GM12878 (cell line): ENCODE measurements around the gene M1AP. TPM values are rescaled to one million over a fixed set of nuclear protein-coding genes. Genes with fewer than 3 reads are reported as not detected.
A peak's percentile ranks its signal among the peaks of the same experiment; 100 is the strongest.

Source experiments
- ATAC-seq: fragments of 200-7000 bp; cut with Tn5 transposase; 3 replicates; pipeline ENCODE4 v1.9.1; 2020; ENCODE audit warnings: mild to moderate bottlenecking, moderate library complexity
- BruUV-seq: library from RNA; stranded (reverse); fragments of 400-500 nt; replicated peaks from 2 replicates; lab custom pipeline; 2021; lab: Mats Ljungman, UMichigan
- CTCF ChIA-PET: fragments of 300-600 bp; sonication (Branson Sonifier 250); formaldehyde crosslinking; extraction: SDS; loops from one replicate; lab custom pipeline; 2021; ENCODE audit warnings: inconsistent platforms; lab: Yijun Ruan, JAX
- POLR2A ChIA-PET: fragments of 350-600 bp; formaldehyde crosslinking; extraction: SDS; loops from one replicate; lab custom pipeline; 2021; ENCODE audit warnings: inconsistent platforms; lab: Charles Lee
- RAD21 ChIA-PET: fragments of 300-600 bp; sonication (Branson Sonifier 250); formaldehyde crosslinking; loops from one replicate; lab custom pipeline; 2023; ENCODE audit warnings: antibody characterized with exemption; ENCODE audit not compliant: unreplicated experiment; lab: Charles Lee
- SMC1A ChIA-PET: fragments of 300-600 bp; sonication (Branson Sonifier 250); formaldehyde crosslinking; loops from one replicate; lab custom pipeline; 2023; ENCODE audit not compliant: unreplicated experiment, uncharacterized antibody; lab: Charles Lee
- DNase-seq: peaks from one replicate; pipeline ENCODE4 v3.0.0-alpha.2; 2011; ENCODE audit warnings: low read depth, low spot score
- FAIRE-seq: peaks from 3 replicates; lab custom pipeline; 2011; peaks lifted over from hg19 to GRCh38; lab: Jason Lieb, UNC
- H2AFZ ChIP-seq: 2 replicates; pipeline ENCODE4 v1.6.0; 2011; ENCODE audit warnings: low read depth, low read length, control low read depth; ENCODE audit not compliant: control insufficient read depth
- H3K27ac ChIP-seq: 2 replicates; pipeline ENCODE4 v1.5.1; 2011; ENCODE audit warnings: control low read depth; ENCODE audit not compliant: control insufficient read depth, insufficient read depth
- H3K27me3 ChIP-seq, 2 experiments: replicated peaks in 1 of 2; 2 replicates each; pipeline versions ENCODE4 v1.6.0 to v1.6.1; 2011; ENCODE audit warnings: low read length in 1 of 2; ENCODE audit not compliant: control insufficient read depth in 2 of 2, insufficient read depth in 2 of 2
- H3K36me3 ChIP-seq, 2 experiments: 2 replicates each; pipeline ENCODE4 v1.5.1; 2011; ENCODE audit warnings: low read length in 1 of 2; ENCODE audit not compliant: control insufficient read depth in 2 of 2, insufficient read depth in 2 of 2
- H3K4me1 ChIP-seq: 2 replicates; pipeline ENCODE4 v1.6.1; 2011; ENCODE audit warnings: mild to moderate bottlenecking, low read length, moderate library complexity, mixed read lengths; ENCODE audit not compliant: control insufficient read depth, insufficient read depth
- H3K4me2 ChIP-seq: 2 replicates; pipeline ENCODE4 v1.6.0; 2011; ENCODE audit warnings: control low read depth; ENCODE audit not compliant: control insufficient read depth, insufficient read depth
- H3K4me3 ChIP-seq: fragments of 200-600 bp; sonication (generic); 2 replicates; pipeline ENCODE4 v1.5.1; 2016
- H3K79me2 ChIP-seq: 2 replicates; pipeline ENCODE4 v1.6.0; 2011; ENCODE audit warnings: low read length; ENCODE audit not compliant: control insufficient read depth, insufficient read depth
- H3K9ac ChIP-seq: 2 replicates; pipeline ENCODE4 v1.8.0; 2011; ENCODE audit warnings: low read length, control low read depth, mixed read lengths; ENCODE audit not compliant: control insufficient read depth, insufficient read depth
- H3K9me3 ChIP-seq: replicated peaks from 3 replicates; pipeline ENCODE4 v1.5.1; 2011; ENCODE audit warnings: mild to moderate bottlenecking, low read length; ENCODE audit not compliant: control insufficient read depth, insufficient read depth
- H4K20me1 ChIP-seq: 2 replicates; pipeline ENCODE4 v1.6.0; 2011; ENCODE audit not compliant: control insufficient read depth, insufficient read depth
- BHLHE40 ChIP-seq, 2 experiments: fragments of 450-650 bp in 1 of 2; IDR thresholded peaks; 2 replicates each; pipeline ENCODE4 v1.6.1; 2011 to 2017; ENCODE audit warnings: low read depth in 2 of 2, borderline replicate concordance in 1 of 2, improper control_type of control experiment in 1 of 2, low read length in 1 of 2, mild to moderate bottlenecking in 1 of 2
- CBX5 ChIP-seq: sonication (generic); IDR thresholded peaks from 2 replicates; pipeline ENCODE4 v1.6.1; 2016; ENCODE audit warnings: low read depth, moderate library complexity, mild to moderate bottlenecking, inconsistent platforms
- FOXK2 ChIP-seq: fragments of 450-650 bp; IDR thresholded peaks from 2 replicates; pipeline ENCODE4 v1.6.1; 2017; ENCODE audit warnings: mild to moderate bottlenecking, moderate library complexity
- FOXM1 ChIP-seq: IDR thresholded peaks from 2 replicates; pipeline ENCODE4 v1.6.1; 2012; ENCODE audit warnings: low read depth, mild to moderate bottlenecking, inconsistent platforms, low read length, moderate library complexity
- IRF4 ChIP-seq: IDR thresholded peaks from 2 replicates; pipeline ENCODE4 v1.6.1; 2011; ENCODE audit warnings: low read depth, low read length
- PAX5 ChIP-seq: IDR thresholded peaks from 2 replicates; pipeline ENCODE4 v1.6.1; 2011; ENCODE audit warnings: low read depth, low read length, borderline replicate concordance
- POLR2AphosphoS2 ChIP-seq: IDR thresholded peaks from 2 replicates; pipeline ENCODE4 v1.6.1; 2011; ENCODE audit warnings: low read depth, mild to moderate bottlenecking, low read length, improper control_type of control experiment, moderate library complexity
- POU2F2 ChIP-seq: IDR thresholded peaks from 3 replicates; pipeline ENCODE4 v1.6.1; 2011; ENCODE audit warnings: low read depth, mild to moderate bottlenecking, low read length, borderline replicate concordance
- RAD21 ChIP-seq: IDR thresholded peaks from 2 replicates; pipeline ENCODE4 v1.6.1; 2011; ENCODE audit warnings: mild to moderate bottlenecking, low read depth, low read length, moderate library complexity; ENCODE audit not compliant: insufficient read depth
- SMC3 ChIP-seq: IDR thresholded peaks from 2 replicates; pipeline ENCODE4 v1.6.1; 2011; ENCODE audit warnings: low read length, improper control_type of control experiment, borderline replicate concordance
- YY1 ChIP-seq: IDR thresholded peaks from 2 replicates; pipeline ENCODE4 v1.6.1; 2011; ENCODE audit warnings: low read depth, mild to moderate bottlenecking, low read length
- ZNF24 ChIP-seq: fragments of 450-650 bp; IDR thresholded peaks from 2 replicates; pipeline ENCODE4 v1.6.1; 2017; ENCODE audit warnings: antibody characterized with exemption, mild to moderate bottlenecking
- WGBS: methylation state at CpG from one replicate; pipeline ENCODE4 v1.1.6; 2016; ENCODE audit warnings: low lambda C conversion rate; ENCODE audit not compliant: insufficient replicate concordance, insufficient coverage; ENCODE audit errors: missing lambda C conversion rate; 5-methylcytosine and 5-hydroxymethylcytosine counted together
- in situ Hi-C: fragments of 300-500 bp; cut with MboI; formaldehyde crosslinking; loops from 9 replicates; pipeline ENCODE4 v1.14.3; 2018; ENCODE audit warnings: mixed read lengths
- intact Hi-C: fragments of 100-400 bp; cut with micrococcal nuclease; formaldehyde crosslinking; loops from one replicate; pipeline ENCODE4 v1.14.2; 2022; ENCODE audit not compliant: unreplicated experiment
- polyA plus RNA-seq, 11 experiments: library from polyadenylated mRNA; depleted of rRNA in 4 of 11; unstranded in 6 of 11; stranded (reverse) in 5 of 11; fragments of >200 nt; fragmentation: Nextera tagmentation in 4 of 11; fragmentation: Illumina TruSeq in 1 of 11; extraction: Ambion mirVana in 4 of 11; extraction: Trizol in 1 of 11; gene quantifications; 1 replicate in 1 of 11; 2 replicates in 10 of 11; pipeline versions ENCODE4 v1.2.1 to v1.2.3, GENCODE V29; 2011 to 2016; ENCODE audit warnings: inconsistent platforms in 2 of 11, missing spikeins in 2 of 11, low read depth in 1 of 11
- total RNA-seq, 4 experiments: library from RNA; depleted of rRNA in 3 of 4; stranded (reverse); fragments of >200 nt in 3 of 4; fragmentation: Illumina TruSeq in 1 of 4; extraction: Trizol in 1 of 4; gene quantifications; 2 replicates each; pipeline versions ENCODE4 v1.2.1 to v1.2.3, GENCODE V29; 2013 to 2021
- TF ChIP-seq, protein P1 (sequence below): fragments of 450-650 bp; IDR thresholded peaks from 2 replicates; pipeline ENCODE4 v1.6.1; 2017; ENCODE audit warnings: low read depth, mild to moderate bottlenecking, moderate library complexity

Gene M1AP
- total and polyA plus RNA-seq, 10 of the 15 experiments (the other 5 are each of a cell fraction or from before 2014, with no cell fraction given): 0.04 to 0.32 (median 0.16) TPM; not detected in 4

DNA sequence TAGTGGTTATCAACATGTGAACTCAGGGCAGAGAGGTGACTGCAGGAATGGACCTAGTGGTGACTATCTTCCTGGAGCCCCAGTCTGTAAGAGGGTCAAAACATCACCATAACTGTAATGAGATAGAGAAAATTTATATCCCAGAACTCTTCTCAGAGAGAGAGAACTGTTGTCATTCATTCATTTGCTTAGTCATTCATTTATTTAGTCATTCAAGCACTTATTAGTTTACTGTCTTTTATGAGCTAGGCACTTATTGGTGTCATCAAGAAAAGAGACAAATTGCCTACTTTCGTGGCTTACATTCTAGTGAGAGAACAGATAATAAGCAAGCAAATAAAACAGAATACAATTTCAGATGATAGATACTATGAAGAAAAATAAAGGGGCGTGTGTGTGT lies 59.5 kb downstream of the M1AP start:
- no peaks in the 10 kb centered on the region for H3K9me3 ChIP-seq
- WGBS: 50% methylated on average over 2 of the region's 2 CpGs
- no peak overlapping the region for H3K4me2 ChIP-seq
- no peak overlapping the region for H3K9ac ChIP-seq
- FAIRE-seq (no peak), ATAC-seq (no peak), DNase-seq (no peak)
- RAD21 ChIA-PET: interaction anchor here (0.7 to 11.0 kb wide), 23 partner anchors 10 to 339 kb away, joined by 3 to 158 read pairs (median 6); partner anchors contain the start of genes AUP1, CCDC142, DOK1 and DQX1
- H2AFZ ChIP-seq: no peak overlapping the region
- SMC1A ChIA-PET: interaction anchor here (0.6 to 11.0 kb wide), 29 partner anchors 11 to 542 kb away, joined by 3 to 371 read pairs (median 6); partner anchors contain the start of genes AUP1, CCDC142, DQX1 and HTRA2
- TF ChIP-seq POLR2AphosphoS2: no peak
- no peak for TF ChIP-seq FOXM1
- TF ChIP-seq FOXK2: no peak
- BruUV-seq: no TSS peak
- intact Hi-C loops: loop anchor here (5.0 to 10.0 kb wide), 2 partner anchors 186 to 254 kb away; no protein-coding TSS in a partner anchor
- H3K4me1 ChIP-seq: peaks cover 24% of the 10 kb centered on the region
- H3K4me3 ChIP-seq: no peak overlapping the region
- POLR2A ChIA-PET: interaction anchor here (0.6 to 25.0 kb wide), 9 partner anchors 16 to 177 kb away, joined by 3 to 441 read pairs (median 6); partner anchors contain the start of genes AUP1, CCDC142, DOK1 and HTRA2
- no peaks in the 10 kb centered on the region for H4K20me1 ChIP-seq
- in situ Hi-C loops: loop anchor here (10.0 kb wide), 1 partner anchor 104 kb away; the partner anchor contains the start of genes CCDC142 and TTC31
- H3K36me3 ChIP-seq: no peaks in the 10 kb centered on the region
- CTCF ChIA-PET: interaction anchor here (0.6 to 12.8 kb wide), 32 partner anchors 11 to 767 kb away, joined by 3 to 281 read pairs (median 7); partner anchors contain the start of genes AUP1, C2orf81, CCDC142 and DOK1
- H3K79me2 ChIP-seq: no peaks in the 10 kb centered on the region
- H3K27ac ChIP-seq: no peak overlapping the region
- H3K27me3 ChIP-seq: no peaks in the 10 kb centered on the region

DNA sequence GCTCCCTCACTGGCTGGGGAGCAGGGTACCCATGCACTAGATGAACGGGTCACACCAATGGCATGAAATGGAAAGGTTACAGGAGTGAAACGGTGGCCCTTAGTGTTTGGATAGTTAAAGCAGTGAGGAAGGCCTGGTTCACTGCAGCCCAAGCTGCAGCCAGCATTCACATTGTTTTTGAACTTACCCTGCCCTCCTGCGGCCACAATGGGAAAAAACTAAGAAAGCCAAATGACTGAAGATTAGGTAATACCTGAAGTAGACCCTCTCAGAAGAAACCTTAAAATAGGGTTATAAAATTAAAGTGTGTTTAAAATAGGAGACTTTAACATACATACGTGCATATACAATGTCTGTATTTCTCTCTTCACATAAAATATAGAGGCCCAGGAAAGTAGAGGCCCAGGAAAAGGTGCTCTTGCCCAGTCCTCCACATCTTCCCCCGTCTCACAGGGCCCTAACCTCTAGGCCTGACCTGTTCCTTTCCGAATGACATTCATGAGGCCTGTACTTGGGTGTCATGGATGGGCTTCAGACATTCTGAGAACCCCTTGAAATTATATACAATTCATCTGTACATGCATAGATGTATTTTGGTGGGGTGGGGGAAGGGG lies 60.4 kb downstream of the M1AP start:
- no TSS peak for BruUV-seq
- no peaks in the 10 kb centered on the region for H3K9me3 ChIP-seq
- no peaks in the 10 kb centered on the region for H4K20me1 ChIP-seq
- H3K9ac ChIP-seq: no peak overlapping the region
- CTCF ChIA-PET: interaction anchor here (0.6 to 12.8 kb wide), 40 partner anchors 12 to 766 kb away, joined by 3 to 281 read pairs (median 6); partner anchors contain the start of genes AUP1, C2orf81, CCDC142 and DOK1
- no peak for DNase-seq
- peak; percentile 94 for FAIRE-seq
- peaks cover 29% of the 10 kb centered on the region for H3K4me1 ChIP-seq
- H3K79me2 ChIP-seq: no peaks in the 10 kb centered on the region
- H3K27ac ChIP-seq: no peak overlapping the region
- intact Hi-C loops (loop anchor here (1.0 to 10.0 kb wide), 5 partner anchors 58 to 253 kb away; partner anchors contain the start of genes AUP1, HTRA2, PCGF1 and TTC31), in situ Hi-C loops (loop anchor here (10.0 kb wide), 1 partner anchor 103 kb away; the partner anchor contains the start of genes CCDC142 and TTC31)
- peak overlapping the region; percentile 53 for H2AFZ ChIP-seq
- peak; percentile 86 for ATAC-seq
- 19% methylated on average over 6 of the region's 6 CpGs for WGBS
- SMC1A ChIA-PET: interaction anchor here (0.6 to 11.0 kb wide), 31 partner anchors 12 to 543 kb away, joined by 3 to 371 read pairs (median 6); partner anchors contain the start of genes AUP1, CCDC142, DQX1 and HTRA2
- POLR2A ChIA-PET: interaction anchor here (0.7 to 25.0 kb wide), 12 partner anchors 15 to 129 kb away, joined by 3 to 441 read pairs (median 6); partner anchors contain the start of genes AUP1, CCDC142, DOK1 and HTRA2
- H3K27me3 ChIP-seq: no peaks in the 10 kb centered on the region
- H3K36me3 ChIP-seq: no peaks in the 10 kb centered on the region
- RAD21 ChIA-PET: interaction anchor here (0.7 to 11.0 kb wide), 23 partner anchors 12 to 338 kb away, joined by 3 to 158 read pairs (median 7); partner anchors contain the start of genes AUP1, CCDC142, DOK1 and DQX1
- H3K4me2 ChIP-seq: no peak overlapping the region
- H3K4me3 ChIP-seq: no peak overlapping the region
- no peak for TF ChIP-seq IRF4
- TF ChIP-seq CBX5: no peak
- peak; percentile 71 for TF ChIP-seq YY1
- TF ChIP-seq, protein P1, sequence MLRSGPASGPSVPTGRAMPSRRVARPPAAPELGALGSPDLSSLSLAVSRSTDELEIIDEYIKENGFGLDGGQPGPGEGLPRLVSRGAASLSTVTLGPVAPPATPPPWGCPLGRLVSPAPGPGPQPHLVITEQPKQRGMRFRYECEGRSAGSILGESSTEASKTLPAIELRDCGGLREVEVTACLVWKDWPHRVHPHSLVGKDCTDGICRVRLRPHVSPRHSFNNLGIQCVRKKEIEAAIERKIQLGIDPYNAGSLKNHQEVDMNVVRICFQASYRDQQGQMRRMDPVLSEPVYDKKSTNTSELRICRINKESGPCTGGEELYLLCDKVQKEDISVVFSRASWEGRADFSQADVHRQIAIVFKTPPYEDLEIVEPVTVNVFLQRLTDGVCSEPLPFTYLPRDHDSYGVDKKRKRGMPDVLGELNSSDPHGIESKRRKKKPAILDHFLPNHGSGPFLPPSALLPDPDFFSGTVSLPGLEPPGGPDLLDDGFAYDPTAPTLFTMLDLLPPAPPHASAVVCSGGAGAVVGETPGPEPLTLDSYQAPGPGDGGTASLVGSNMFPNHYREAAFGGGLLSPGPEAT: no peak
- no peak for TF ChIP-seq PAX5
- TF ChIP-seq POU2F2: 0 out of 3 replicates have a peak, but pooled peaks have one; percentile 22
- TF ChIP-seq ZNF24: 0 out of 2 replicates have a peak, but pooled peaks have one; percentile 38
- 0 out of 4 replicates have a peak, but pooled peaks of 1 of the 2 experiments have one; percentile 17 for TF ChIP-seq BHLHE40 (IDR thresholded peaks at IDR 0.05; ENCODE audit: borderline replicate concordance in 1 of 2, low read depth in 2 of 2, low read length in 1 of 2)
- TF ChIP-seq SMC3: peak; percentile 90
- peak; percentile 96 for TF ChIP-seq RAD21
